Transverse colon (tissue), 4 donors: ENCODE measurements around the gene NUPR1. TPM values are rescaled to one million over a fixed set of nuclear protein-coding genes. Genes with fewer than 3 reads are reported as not detected.

ENCODE experiments used
- DNase-seq: peaks from one replicate; pipeline ENCODE4 v3.0.0-alpha.2; 2019
- H3K27ac ChIP-seq, 4 donors: fragments of 200-600 bp; sonication (generic); 2 replicates each; pipeline ENCODE4 v1.5.1; 2016 to 2018; ENCODE audit warnings: inconsistent platforms in 4 of 4
- H3K27me3 ChIP-seq: fragments of 200-600 bp; sonication (generic); 2 replicates; pipeline ENCODE4 v1.5.1; 2017; ENCODE audit warnings: inconsistent platforms
- H3K36me3 ChIP-seq, 4 donors: fragments of 200-600 bp; sonication (generic); 2 replicates each; pipeline ENCODE4 v1.5.1; 2017 to 2019; ENCODE audit warnings: inconsistent platforms in 4 of 4
- H3K4me1 ChIP-seq, 4 donors: fragments of 200-600 bp; sonication (generic); 2 replicates each; pipeline ENCODE4 v1.5.1; 2017 to 2020; ENCODE audit warnings: inconsistent platforms in 4 of 4
- H3K4me3 ChIP-seq, 4 donors: fragments of 200-600 bp; sonication (generic); 1 replicate in 1 of 4; 2 replicates in 3 of 4; pipeline versions ENCODE4 v1.5.1 to v1.6.1; 2017 to 2019; ENCODE audit warnings: inconsistent platforms in 4 of 4
- H3K9me3 ChIP-seq, 2 donors: fragments of 200-600 bp; sonication (generic); 2 replicates each; pipeline ENCODE4 v1.5.1; 2017 to 2019; ENCODE audit warnings: inconsistent platforms in 2 of 2
- CTCF ChIP-seq, 5 experiments: fragments of 200-600 bp in 3 of 5; fragments of 450-650 bp in 2 of 5; sonication (generic) in 3 of 5; IDR thresholded peaks; 1 replicate in 2 of 5; 2 replicates in 3 of 5; pipeline ENCODE4 v1.5.1; 2016 to 2017; ENCODE audit warnings: antibody characterized with exemption in 5 of 5, inconsistent platforms in 3 of 5, mild to moderate bottlenecking in 2 of 5, moderate library complexity in 1 of 5
- EP300 ChIP-seq: sonication (generic); formaldehyde crosslinking; IDR thresholded peaks from one replicate; pipeline ENCODE4 v1.6.1; 2017; ENCODE audit warnings: antibody characterized with exemption, low read depth
- POLR2A ChIP-seq: fragments of 450-650 bp; IDR thresholded peaks from one replicate; pipeline ENCODE4 v1.6.1; 2016; ENCODE audit warnings: antibody characterized with exemption, mild to moderate bottlenecking, moderate library complexity
- POLR2AphosphoS5 ChIP-seq, 3 donors: sonication (generic); formaldehyde crosslinking; IDR thresholded peaks; one replicate each; pipeline ENCODE4 v1.6.1; 2016; ENCODE audit warnings: antibody characterized with exemption in 3 of 3
- WGBS, 2 donors: methylation state at CpG; one replicate each; pipeline ENCODE4 v1.1.5; 2018; ENCODE audit warnings: low coverage in 1 of 2; 5-methylcytosine and 5-hydroxymethylcytosine counted together
- in situ Hi-C, 4 donors: fragments of 200-750 bp; cut with MboI; loops; one replicate each; pipeline versions ENCODE4 v1.15.0 to v1.15.1; 2017; ENCODE audit warnings: low sequenced_read_pairs in 3 of 4, low pct_ligation_motif_present in 1 of 4, low pct_unique_long_range_greater_than_20kb in 1 of 4
- intact Hi-C: fragments of 100-400 bp; cut with DNase I; formaldehyde crosslinking; loops from one replicate; pipeline ENCODE4 v1.15.1; 2023; ENCODE audit warnings: low total_unique reads
- total RNA-seq, 4 donors: library from RNA; depleted of rRNA; stranded (reverse); fragments of >200 nt; gene quantifications; one replicate each; pipeline ENCODE4 v1.1.0, GENCODE V29; 2016

Gene NUPR1
- total RNA-seq, 4 donors from 2014 or later: 15.3 to 85.6 (median 23.6) TPM

GRCh38 chr16:28497861-28498599 is 40.7 kb downstream of the NUPR1 start:
- no peak overlapping the region for H3K4me3 ChIP-seq
- peaks cover 0 to 36% (median 26%) of the 10 kb centered on the region in 4 donors for H3K4me1 ChIP-seq
- in situ Hi-C loops (no loop called here), intact Hi-C loops (no loop called here)
- H3K9me3 ChIP-seq: no peaks in the 10 kb centered on the region
- no peak overlapping the region for H3K27ac ChIP-seq
- DNase-seq: no peak
- no peaks in the 10 kb centered on the region for H3K36me3 ChIP-seq
- H3K27me3 ChIP-seq: no peaks in the 10 kb centered on the region
- TF ChIP-seq CTCF (IDR thresholded peaks at IDR 0.05) (no peak), POLR2A (no peak), EP300 (no peak), POLR2AphosphoS5 (IDR thresholded peaks at IDR 0.05) (no peak)
- 89% methylated on average over 32 of the region's 33 CpGs; no CpG with 5 or more reads in 1 of the 2 donors for WGBS, 2 donors

GRCh38 chr16:28497386-28497785 is 41.4 kb downstream of the NUPR1 start:
- in situ Hi-C loops (no loop called here), intact Hi-C loops (no loop called here)
- peaks cover 0 to 43% (median 33%) of the 10 kb centered on the region in 4 donors for H3K4me1 ChIP-seq
- no peaks in the 10 kb centered on the region for H3K36me3 ChIP-seq
- 90 to 92% methylated on average over 2 to 9 of the region's 9 CpGs for WGBS, 2 donors
- no peak overlapping the region for H3K4me3 ChIP-seq
- H3K9me3 ChIP-seq: no peaks in the 10 kb centered on the region
- DNase-seq: no peak
- H3K27me3 ChIP-seq: no peaks in the 10 kb centered on the region
- TF ChIP-seq CTCF (IDR thresholded peaks at IDR 0.05): no peak
- TF ChIP-seq POLR2A: no peak
- no peak overlapping the region for H3K27ac ChIP-seq

GRCh38 chr16:28496844-28497243 is 41.9 kb downstream of the NUPR1 start:
- Histone ChIP-seq H3K4me3 (peak overlapping the region in 1 of 4 donors; percentile 61), H3K27ac (peak overlapping the region in 2 of 4 donors; percentile 89 to 98), H3K36me3 (no peaks in the 10 kb centered on the region), H3K4me1 (peaks cover 0 to 44% (median 34%) of the 10 kb centered on the region in 4 donors), H3K9me3 (no peaks in the 10 kb centered on the region), H3K27me3 (no peaks in the 10 kb centered on the region)
- DNase-seq: no peak
- TF ChIP-seq CTCF (IDR thresholded peaks at IDR 0.05) (no peak), POLR2A (no peak), POLR2AphosphoS5 (IDR thresholded peaks at IDR 0.05) (no peak), EP300 (no peak)
- 72 to 91% methylated on average over 6 to 19 of the region's 19 CpGs for WGBS, 2 donors
- intact Hi-C loops (no loop called here), in situ Hi-C loops (no loop called here)

- in situ Hi-C loops: no loop called here
- peak overlapping the region; percentile 89 to 98 (median 95) for H3K27ac ChIP-seq
- intact Hi-C loops: no loop called here
- TF ChIP-seq POLR2A: no peak
- DNase-seq: no peak
- 68 to 77% methylated on average over 4 to 20 of the region's 20 CpGs for WGBS, 2 donors
- H3K9me3 ChIP-seq: no peaks in the 10 kb centered on the region
- H3K4me1 ChIP-seq: peaks cover 0 to 47% (median 35%) of the 10 kb centered on the region in 4 donors
- H3K4me3 ChIP-seq: peak overlapping the region in 3 of 4 donors; percentile 33 to 61 (median 43)
- no peaks in the 10 kb centered on the region for H3K27me3 ChIP-seq
- H3K36me3 ChIP-seq: no peaks in the 10 kb centered on the region
Observed at GRCh38 chr16:28495795-28496749, 42.7 kb downstream of the NUPR1 start.
